Neuronal stem cell (in vitro differentiated cells): ENCODE results near the gene ATF1.

Source experiments
- DNase-seq: peaks from one replicate; pipeline ENCODE4 v3.0.0-alpha.2; 2013; ENCODE audit warnings: low spot score
- H2AFZ ChIP-seq: one replicate; pipeline ENCODE4 v1.6.1; 2013; ENCODE audit warnings: mild to moderate bottlenecking, low read length, inconsistent platforms
- H2AK5ac ChIP-seq: 2 replicates; pipeline ENCODE4 v1.6.1; 2013; ENCODE audit warnings: low read depth, mild to moderate bottlenecking, inconsistent platforms, low read length, moderate library complexity, mixed read lengths
- H2BK120ac ChIP-seq: 2 replicates; pipeline ENCODE4 v1.6.1; 2013; ENCODE audit warnings: low read depth, mild to moderate bottlenecking, inconsistent platforms, low read length, moderate library complexity, mixed read lengths
- H2BK12ac ChIP-seq: one replicate; pipeline ENCODE4 v1.6.1; 2013; ENCODE audit warnings: low read length, inconsistent platforms
- H2BK15ac ChIP-seq: 2 replicates; pipeline ENCODE4 v1.6.1; 2013; ENCODE audit warnings: mild to moderate bottlenecking, low read length, inconsistent platforms, mixed read lengths
- H2BK5ac ChIP-seq: one replicate; pipeline ENCODE4 v1.6.1; 2013; ENCODE audit warnings: inconsistent platforms, mild to moderate bottlenecking, low read length, moderate library complexity
- H3K14ac ChIP-seq: one replicate; pipeline ENCODE4 v1.6.1; 2013; ENCODE audit warnings: low read length, inconsistent platforms
- H3K18ac ChIP-seq: 2 replicates; pipeline ENCODE4 v1.6.1; 2013; ENCODE audit warnings: low read length, inconsistent platforms
- H3K23ac ChIP-seq: 2 replicates; pipeline ENCODE4 v1.6.1; 2013; ENCODE audit warnings: low read depth, mild to moderate bottlenecking, mixed read lengths, low read length, inconsistent platforms; ENCODE audit not compliant: poor library complexity
- H3K27ac ChIP-seq: replicated peaks from 3 replicates; pipeline ENCODE4 v1.5.1; 2013; ENCODE audit warnings: low read length, inconsistent platforms
- H3K27me3 ChIP-seq, 3 experiments: 2 replicates each; pipeline ENCODE4 v1.6.1; 2013; ENCODE audit warnings: low read length in 3 of 3, mild to moderate bottlenecking in 2 of 3, inconsistent platforms in 1 of 3, low read depth in 1 of 3, mixed read lengths in 1 of 3, moderate library complexity in 1 of 3; ENCODE audit not compliant: control insufficient read depth in 3 of 3, insufficient read depth in 3 of 3
- H3K36me3 ChIP-seq, 2 donors: replicated peaks in 1 of 2; 2 replicates each; pipeline ENCODE4 v1.6.1; 2013; ENCODE audit warnings: low read length in 2 of 2; ENCODE audit not compliant: control insufficient read depth in 2 of 2, insufficient read depth in 2 of 2
- H3K4ac ChIP-seq: 2 replicates; pipeline ENCODE4 v1.6.1; 2013; ENCODE audit warnings: inconsistent platforms, mild to moderate bottlenecking, low read length, moderate library complexity
- H3K4me1 ChIP-seq, 2 donors: 1 replicate in 1 of 2; 2 replicates in 1 of 2; pipeline ENCODE4 v1.6.1; 2013; ENCODE audit warnings: low read length in 2 of 2, low read depth in 1 of 2; ENCODE audit not compliant: control insufficient read depth in 2 of 2, insufficient read depth in 1 of 2
- H3K4me2 ChIP-seq: one replicate; pipeline ENCODE4 v1.6.1; 2013; ENCODE audit warnings: mild to moderate bottlenecking, low read length, inconsistent platforms; ENCODE audit not compliant: insufficient read depth, poor library complexity, severe bottlenecking
- H3K4me3 ChIP-seq, 2 donors: 2 replicates each; pipeline ENCODE4 v1.5.1; 2013; ENCODE audit warnings: low read length in 2 of 2, mild to moderate bottlenecking in 2 of 2, inconsistent platforms in 1 of 2, moderate library complexity in 1 of 2
- H3K79me1 ChIP-seq: one replicate; pipeline ENCODE4 v1.6.1; 2013; ENCODE audit warnings: low read depth, mild to moderate bottlenecking, inconsistent platforms, low read length, moderate library complexity
- H3K9ac ChIP-seq: one replicate; pipeline ENCODE4 v1.6.1; 2013; ENCODE audit warnings: mild to moderate bottlenecking, low read depth, low read length, inconsistent platforms; ENCODE audit not compliant: poor library complexity
- H3K9me3 ChIP-seq, 2 donors: replicated peaks in 1 of 2; 2 replicates each; pipeline versions ENCODE3 to v1.6.1; 2013; ENCODE audit warnings: low read length in 2 of 2, mild to moderate bottlenecking in 2 of 2, inconsistent platforms in 1 of 2, low read depth in 1 of 2, mixed read lengths in 1 of 2, moderate library complexity in 1 of 2; ENCODE audit not compliant: control insufficient read depth in 2 of 2, insufficient read depth in 1 of 2
- H4K8ac ChIP-seq: one replicate; pipeline ENCODE4 v1.6.1; 2013; ENCODE audit warnings: low read depth, mild to moderate bottlenecking, inconsistent platforms, low read length, moderate library complexity
- H4K91ac ChIP-seq: one replicate; pipeline ENCODE4 v1.6.1; 2013; ENCODE audit warnings: low read length, low read depth, mild to moderate bottlenecking, inconsistent platforms; ENCODE audit not compliant: poor library complexity
- WGBS, 2 donors: extraction: QIAGEN DNeasy Blood & Tissue Kit; methylation state at CpG; one replicate each; pipeline ENCODE4 v1.1.7; 2013; ENCODE audit warnings: missing lambda C conversion rate in 2 of 2, mixed read lengths in 1 of 2; ENCODE audit not compliant: insufficient read length in 2 of 2, insufficient replicate concordance in 1 of 2; ENCODE audit errors: extremely low coverage in 2 of 2; 5-methylcytosine and 5-hydroxymethylcytosine counted together

Gene ATF1

DNA sequence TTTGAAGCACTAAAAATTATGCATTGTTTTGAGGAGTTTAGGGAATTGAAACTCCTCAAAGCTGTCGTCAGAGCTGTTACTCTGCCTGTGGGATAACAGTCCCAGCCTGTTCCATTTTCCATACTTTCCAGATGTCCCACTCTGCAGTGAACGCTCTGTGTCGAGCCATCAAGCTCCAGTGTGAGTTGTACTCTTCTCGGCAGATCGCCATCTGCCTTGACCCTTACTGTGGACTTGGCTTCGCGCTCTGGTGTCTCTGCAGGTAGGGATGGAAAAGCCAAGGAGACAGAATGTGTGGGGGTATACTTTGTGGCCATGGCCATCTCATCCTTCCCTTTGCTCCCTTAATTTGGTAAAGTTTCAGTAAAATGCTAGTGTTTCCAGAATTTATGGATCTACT is 35.5 kb upstream of the ATF1 start:
- no peaks in the 10 kb centered on the region for H3K27me3 ChIP-seq
- H2BK5ac ChIP-seq = no peak overlapping the region
- no peak overlapping the region for H4K91ac ChIP-seq
- no peak overlapping the region for H3K14ac ChIP-seq
- no peak overlapping the region for H2BK120ac ChIP-seq
- peaks cover 26 to 95% of the 10 kb centered on the region in 2 donors for H3K36me3 ChIP-seq
- no peak overlapping the region for H3K27ac ChIP-seq
- H2AK5ac ChIP-seq = no peak overlapping the region
- no peaks in the 10 kb centered on the region for H3K4me1 ChIP-seq
- no peak overlapping the region for H2AFZ ChIP-seq
- no peak for DNase-seq
- no peak overlapping the region for H2BK15ac ChIP-seq
- H3K9ac ChIP-seq = no peak overlapping the region
- no peak overlapping the region for H3K18ac ChIP-seq
- no peaks in the 10 kb centered on the region for H3K9me3 ChIP-seq
- no peak overlapping the region for H4K8ac ChIP-seq
- no peak overlapping the region for H2BK12ac ChIP-seq
- no CpG with 5 or more reads among the region's 7 CpGs for WGBS, 2 donors
- no peak overlapping the region for H3K4me3 ChIP-seq
- no peaks in the 10 kb centered on the region for H3K79me1 ChIP-seq
- no peak overlapping the region for H3K23ac ChIP-seq
- H3K4ac ChIP-seq = no peak overlapping the region
- H3K4me2 ChIP-seq = no peak overlapping the region

DNA sequence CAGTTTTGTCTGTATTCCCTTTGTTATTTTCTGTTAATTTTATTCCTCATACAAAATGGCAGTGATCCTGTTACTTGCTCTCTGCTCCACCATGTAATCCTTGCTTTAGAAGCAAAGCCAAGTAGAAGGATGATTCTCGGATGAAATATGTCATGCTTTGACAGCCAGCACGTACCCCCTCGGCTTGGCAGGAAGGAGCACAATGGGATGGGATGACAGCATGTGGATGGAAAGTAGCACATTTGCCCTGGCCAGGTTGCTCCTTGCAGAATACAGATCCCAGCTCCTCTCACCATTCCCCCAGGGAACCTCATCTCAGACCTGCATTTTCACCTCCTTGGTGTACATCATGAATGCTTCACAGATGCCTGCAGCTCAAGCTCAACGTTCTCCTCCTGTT is 35.1 kb upstream of the ATF1 start:
- DNase-seq = no peak
- H3K79me1 ChIP-seq = no peaks in the 10 kb centered on the region
- no peak overlapping the region for H3K4me3 ChIP-seq
- no peak overlapping the region for H3K9ac ChIP-seq
- H2BK15ac ChIP-seq = no peak overlapping the region
- H2BK12ac ChIP-seq = no peak overlapping the region
- H3K23ac ChIP-seq = no peak overlapping the region
- H2AK5ac ChIP-seq = no peak overlapping the region
- H3K18ac ChIP-seq = no peak overlapping the region
- no peak overlapping the region for H4K91ac ChIP-seq
- H3K9me3 ChIP-seq = no peaks in the 10 kb centered on the region
- H2BK120ac ChIP-seq = no peak overlapping the region
- H3K27me3 ChIP-seq = no peaks in the 10 kb centered on the region
- no peak overlapping the region for H4K8ac ChIP-seq
- no peak overlapping the region for H3K14ac ChIP-seq
- H3K4me2 ChIP-seq = no peak overlapping the region
- H2BK5ac ChIP-seq = no peak overlapping the region
- WGBS, 2 donors = no CpG with 5 or more reads among the region's 4 CpGs
- no peaks in the 10 kb centered on the region for H3K4me1 ChIP-seq
- no peak overlapping the region for H2AFZ ChIP-seq
- H3K27ac ChIP-seq = no peak overlapping the region
- peaks cover 25 to 95% of the 10 kb centered on the region in 2 donors for H3K36me3 ChIP-seq
- no peak overlapping the region for H3K4ac ChIP-seq

DNA sequence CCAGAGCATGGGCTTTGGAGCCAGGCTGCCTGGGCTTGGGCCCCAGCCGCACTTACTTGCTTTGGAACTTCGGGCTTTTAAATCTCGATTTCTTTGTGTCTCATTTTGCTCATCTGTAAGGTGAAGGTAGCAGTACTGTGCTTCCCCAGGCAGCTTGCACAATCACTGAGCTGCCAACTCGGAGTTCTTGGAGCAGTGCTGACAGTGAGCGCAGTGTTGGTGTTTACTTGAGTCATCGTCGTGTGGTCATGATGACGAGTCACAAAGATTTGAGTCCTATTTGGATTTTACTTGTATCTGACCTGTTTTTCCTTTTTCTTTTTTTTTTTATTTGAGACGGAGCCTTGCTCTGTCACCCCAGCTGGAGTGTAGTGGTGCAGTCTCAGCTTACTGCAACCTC is 31.3 kb upstream of the ATF1 start:
- H3K4me3 ChIP-seq = no peak overlapping the region
- no peak overlapping the region for H2BK12ac ChIP-seq
- H3K23ac ChIP-seq = no peak overlapping the region
- H3K36me3 ChIP-seq = peaks cover 21 to 93% of the 10 kb centered on the region in 2 donors
- H2BK120ac ChIP-seq = no peak overlapping the region
- no peak overlapping the region for H2BK15ac ChIP-seq
- H3K4ac ChIP-seq = no peak overlapping the region
- no peaks in the 10 kb centered on the region for H3K4me1 ChIP-seq
- H3K4me2 ChIP-seq = no peak overlapping the region
- WGBS, 2 donors = no CpG with 5 or more reads among the region's 9 CpGs
- H3K79me1 ChIP-seq = no peaks in the 10 kb centered on the region
- H2AFZ ChIP-seq = no peak overlapping the region
- H3K9me3 ChIP-seq = no peaks in the 10 kb centered on the region
- H3K9ac ChIP-seq = no peak overlapping the region
- no peak overlapping the region for H4K91ac ChIP-seq
- no peak overlapping the region for H2BK5ac ChIP-seq
- H3K27me3 ChIP-seq = no peaks in the 10 kb centered on the region
- H3K18ac ChIP-seq = no peak overlapping the region
- H3K27ac ChIP-seq = no peak overlapping the region
- no peak overlapping the region for H3K14ac ChIP-seq
- H2AK5ac ChIP-seq = no peak overlapping the region
- H4K8ac ChIP-seq = no peak overlapping the region
- DNase-seq = no peak

DNA sequence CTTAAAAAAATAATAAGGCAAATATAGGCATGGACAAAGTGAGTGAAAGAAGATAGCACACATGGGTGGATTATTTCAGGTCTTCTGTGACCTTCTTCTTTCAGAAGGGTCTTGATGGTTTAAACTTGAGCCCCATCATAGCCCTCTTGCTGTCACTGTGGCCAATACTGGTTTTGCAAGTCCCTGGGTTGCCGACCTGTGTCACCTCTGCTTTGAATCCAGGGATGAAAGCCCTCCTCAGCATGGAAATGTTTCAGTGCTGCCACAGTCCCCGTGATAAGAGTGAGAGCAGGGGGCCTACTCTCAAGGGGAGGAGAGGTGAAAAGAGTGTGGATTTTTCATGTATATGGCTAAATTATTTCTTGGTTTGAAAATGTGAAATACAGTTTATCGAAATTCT is 30.2 kb upstream of the ATF1 start:
- Histone ChIP-seq H3K4ac (no peak overlapping the region), H3K27me3 (no peaks in the 10 kb centered on the region), H3K36me3 (peaks cover 17 to 93% of the 10 kb centered on the region in 2 donors), H2BK120ac (no peak overlapping the region), H3K14ac (no peak overlapping the region), H2BK15ac (no peak overlapping the region), H3K9me3 (no peaks in the 10 kb centered on the region), H4K8ac (no peak overlapping the region), H3K23ac (no peak overlapping the region), H3K18ac (no peak overlapping the region), H2AK5ac (no peak overlapping the region), H4K91ac (no peak overlapping the region), H3K4me2 (no peak overlapping the region), H2AFZ (no peak overlapping the region), H3K4me1 (no peaks in the 10 kb centered on the region), H2BK12ac (no peak overlapping the region), H2BK5ac (no peak overlapping the region), H3K9ac (no peak overlapping the region), H3K79me1 (no peaks in the 10 kb centered on the region), H3K27ac (no peak overlapping the region), H3K4me3 (no peak overlapping the region)
- no peak for DNase-seq
- WGBS, 2 donors = no CpG with 5 or more reads among the region's 3 CpGs
